Transverse colon (tissue), 4 donors: Measurements from ENCODE around the gene NGDN. TPM values are rescaled to one million over a fixed set of nuclear protein-coding genes. Genes with fewer than 3 reads are reported as not detected.

Experiments
- DNase-seq: peaks from one replicate; pipeline ENCODE4 v3.0.0-alpha.2; 2019
- H3K27ac ChIP-seq, 4 donors: fragments of 200-600 bp; sonication (generic); 2 replicates each; pipeline ENCODE4 v1.5.1; 2016 to 2018; ENCODE audit warnings: inconsistent platforms in 4 of 4
- H3K27me3 ChIP-seq: fragments of 200-600 bp; sonication (generic); 2 replicates; pipeline ENCODE4 v1.5.1; 2017; ENCODE audit warnings: inconsistent platforms
- H3K36me3 ChIP-seq, 4 donors: fragments of 200-600 bp; sonication (generic); 2 replicates each; pipeline ENCODE4 v1.5.1; 2017 to 2019; ENCODE audit warnings: inconsistent platforms in 4 of 4
- H3K4me1 ChIP-seq, 4 donors: fragments of 200-600 bp; sonication (generic); 2 replicates each; pipeline ENCODE4 v1.5.1; 2017 to 2020; ENCODE audit warnings: inconsistent platforms in 4 of 4
- H3K4me3 ChIP-seq, 4 donors: fragments of 200-600 bp; sonication (generic); 1 replicate in 1 of 4; 2 replicates in 3 of 4; pipeline versions ENCODE4 v1.5.1 to v1.6.1; 2017 to 2019; ENCODE audit warnings: inconsistent platforms in 4 of 4
- H3K9me3 ChIP-seq, 2 donors: fragments of 200-600 bp; sonication (generic); 2 replicates each; pipeline ENCODE4 v1.5.1; 2017 to 2019; ENCODE audit warnings: inconsistent platforms in 2 of 2
- CTCF ChIP-seq, 5 experiments: fragments of 200-600 bp in 3 of 5; fragments of 450-650 bp in 2 of 5; sonication (generic) in 3 of 5; IDR thresholded peaks; 1 replicate in 2 of 5; 2 replicates in 3 of 5; pipeline ENCODE4 v1.5.1; 2016 to 2017; ENCODE audit warnings: antibody characterized with exemption in 5 of 5, inconsistent platforms in 3 of 5, mild to moderate bottlenecking in 2 of 5, moderate library complexity in 1 of 5
- EP300 ChIP-seq: sonication (generic); formaldehyde crosslinking; IDR thresholded peaks from one replicate; pipeline ENCODE4 v1.6.1; 2017; ENCODE audit warnings: antibody characterized with exemption, low read depth
- POLR2A ChIP-seq: fragments of 450-650 bp; IDR thresholded peaks from one replicate; pipeline ENCODE4 v1.6.1; 2016; ENCODE audit warnings: antibody characterized with exemption, mild to moderate bottlenecking, moderate library complexity
- POLR2AphosphoS5 ChIP-seq, 3 donors: sonication (generic); formaldehyde crosslinking; IDR thresholded peaks; one replicate each; pipeline ENCODE4 v1.6.1; 2016; ENCODE audit warnings: antibody characterized with exemption in 3 of 3
- WGBS, 2 donors: methylation state at CpG; one replicate each; pipeline ENCODE4 v1.1.5; 2018; ENCODE audit warnings: low coverage in 1 of 2; 5-methylcytosine and 5-hydroxymethylcytosine counted together
- in situ Hi-C, 4 donors: fragments of 200-750 bp; cut with MboI; loops; one replicate each; pipeline versions ENCODE4 v1.15.0 to v1.15.1; 2017; ENCODE audit warnings: low sequenced_read_pairs in 3 of 4, low pct_ligation_motif_present in 1 of 4, low pct_unique_long_range_greater_than_20kb in 1 of 4
- intact Hi-C: fragments of 100-400 bp; cut with DNase I; formaldehyde crosslinking; loops from one replicate; pipeline ENCODE4 v1.15.1; 2023; ENCODE audit warnings: low total_unique reads
- total RNA-seq, 4 donors: library from RNA; depleted of rRNA; stranded (reverse); fragments of >200 nt; gene quantifications; one replicate each; pipeline ENCODE4 v1.1.0, GENCODE V29; 2016

NGDN gene
- total RNA-seq, 4 donors from 2014 or later: 8.8 to 31.5 (median 20.8) TPM

- in situ Hi-C loops: no loop called here
- H3K36me3 ChIP-seq: no peaks in the 10 kb centered on the region
- WGBS, 2 donors: 55 to 65% methylated on average over 10 to 15 of the region's 15 CpGs
These were observed 31.2 kb upstream of the NGDN start for GRCh38 chr14:23438101-23438971.

GRCh38 chr14:23439107-23439835 lies 30.2 kb upstream of the NGDN start:
- WGBS, 2 donors: 88% methylated on average over 6 of the region's 6 CpGs; no CpG with 5 or more reads in 1 of the 2 donors
- Histone ChIP-seq H3K4me3 (no peak overlapping the region), H3K27me3 (no peaks in the 10 kb centered on the region), H3K9me3 (no peaks in the 10 kb centered on the region), H3K27ac (no peak overlapping the region), H3K36me3 (no peaks in the 10 kb centered on the region), H3K4me1 (no peaks in the 10 kb centered on the region)
- in situ Hi-C loops (no loop called here), intact Hi-C loops (no loop called here)
- TF ChIP-seq CTCF (IDR thresholded peaks at IDR 0.05) (no peak), POLR2A (no peak), EP300 (no peak), POLR2AphosphoS5 (IDR thresholded peaks at IDR 0.05) (no peak)
- DNase-seq: no peak

More at GRCh38 chr14:23438101-23438971, 31.2 kb upstream of the NGDN start:
- intact Hi-C loops: no loop called here
- no peaks in the 10 kb centered on the region for H3K9me3 ChIP-seq
- H3K27me3 ChIP-seq: no peaks in the 10 kb centered on the region
- TF ChIP-seq CTCF (IDR thresholded peaks at IDR 0.05) (no peak), POLR2AphosphoS5 (IDR thresholded peaks at IDR 0.05) (no peak), EP300 (no peak), POLR2A (no peak)
- no peak overlapping the region for H3K27ac ChIP-seq
- H3K4me1 ChIP-seq: no peaks in the 10 kb centered on the region
- H3K4me3 ChIP-seq: no peak overlapping the region
- DNase-seq: no peak

GRCh38 chr14:23441076-23441475 lies 28.4 kb upstream of the NGDN start:
- intact Hi-C loops: no loop called here
- in situ Hi-C loops: no loop called here
- H3K36me3 ChIP-seq: no peaks in the 10 kb centered on the region
- DNase-seq: no peak
- H3K9me3 ChIP-seq: no peaks in the 10 kb centered on the region
- no peak overlapping the region for H3K27ac ChIP-seq
- H3K4me3 ChIP-seq: no peak overlapping the region
- TF ChIP-seq CTCF (IDR thresholded peaks at IDR 0.05) (no peak), EP300 (no peak)
- H3K27me3 ChIP-seq: no peaks in the 10 kb centered on the region
- peaks cover 0 to 3% (median under 1%) of the 10 kb centered on the region in 4 donors for H3K4me1 ChIP-seq
- 10 to 14% methylated on average over 1 of the region's 1 CpG for WGBS, 2 donors

GRCh38 chr14:23442721-23443356 lies 26.7 kb upstream of the NGDN start:
- no peaks in the 10 kb centered on the region for H3K27me3 ChIP-seq
- TF ChIP-seq POLR2AphosphoS5 (IDR thresholded peaks at IDR 0.05): no peak
- no peak for TF ChIP-seq CTCF (IDR thresholded peaks at IDR 0.05)
- no peak for TF ChIP-seq EP300
- TF ChIP-seq POLR2A: no peak
- DNase-seq: no peak
- no peak overlapping the region for H3K4me3 ChIP-seq
- H3K4me1 ChIP-seq: peaks cover 3 to 20% (median 14%) of the 10 kb centered on the region in 4 donors
- H3K36me3 ChIP-seq: no peaks in the 10 kb centered on the region
- intact Hi-C loops (no loop called here), in situ Hi-C loops (no loop called here)
- H3K27ac ChIP-seq: no peak overlapping the region
- WGBS, 2 donors: 73 to 81% methylated on average over 3 to 9 of the region's 9 CpGs
- H3K9me3 ChIP-seq: no peaks in the 10 kb centered on the region
